Body of pancreas (tissue), 4 donors: ENCODE data around the gene ALDH1A1.

Experiments
- POLR2A ChIP-seq, 3 donors: fragments of 450-650 bp; IDR thresholded peaks; one replicate each; pipeline ENCODE4 v1.6.1; 2016; ENCODE audit warnings: antibody characterized with exemption in 3 of 3, mild to moderate bottlenecking in 2 of 3
- TF ChIP-seq, protein P1 (sequence below), 7 experiments: fragments of 450-650 bp in 4 of 7; fragments of 200-600 bp in 3 of 7; sonication (generic) in 3 of 7; IDR thresholded peaks; one replicate each; pipeline ENCODE4 v1.5.1; 2016 to 2019; ENCODE audit warnings: antibody characterized with exemption in 7 of 7

DNA sequence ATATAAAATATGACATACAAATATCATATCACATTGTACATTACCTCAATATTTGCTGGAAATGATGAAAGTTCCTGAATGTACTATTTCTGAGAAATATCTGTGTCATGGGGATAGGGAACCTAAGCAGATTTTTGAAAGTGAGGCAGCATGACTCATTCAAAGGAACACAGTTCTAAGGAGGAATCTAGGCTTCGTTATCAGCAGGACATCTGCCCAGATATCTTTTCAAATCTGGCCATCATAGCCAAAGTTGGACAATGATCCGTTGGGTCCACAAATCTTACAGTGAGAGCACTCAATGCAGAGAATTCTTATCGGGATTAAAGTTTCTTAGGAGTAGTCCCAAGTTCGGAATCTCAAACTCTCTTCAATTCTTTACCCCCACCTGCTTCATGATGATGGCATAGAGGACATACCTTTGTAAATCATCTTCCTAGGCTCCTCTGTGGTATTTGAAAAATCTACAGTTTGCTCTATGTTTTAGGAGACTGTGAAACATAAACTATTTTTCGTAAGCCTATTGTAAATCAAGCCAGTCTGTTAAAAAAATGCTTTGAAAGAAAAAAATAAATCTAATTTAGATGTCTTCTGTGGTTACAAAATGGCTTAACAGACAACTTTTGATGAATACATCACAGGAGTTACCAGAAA lies 29.4 kb upstream of the ALDH1A1 start:
- TF ChIP-seq, protein P1, sequence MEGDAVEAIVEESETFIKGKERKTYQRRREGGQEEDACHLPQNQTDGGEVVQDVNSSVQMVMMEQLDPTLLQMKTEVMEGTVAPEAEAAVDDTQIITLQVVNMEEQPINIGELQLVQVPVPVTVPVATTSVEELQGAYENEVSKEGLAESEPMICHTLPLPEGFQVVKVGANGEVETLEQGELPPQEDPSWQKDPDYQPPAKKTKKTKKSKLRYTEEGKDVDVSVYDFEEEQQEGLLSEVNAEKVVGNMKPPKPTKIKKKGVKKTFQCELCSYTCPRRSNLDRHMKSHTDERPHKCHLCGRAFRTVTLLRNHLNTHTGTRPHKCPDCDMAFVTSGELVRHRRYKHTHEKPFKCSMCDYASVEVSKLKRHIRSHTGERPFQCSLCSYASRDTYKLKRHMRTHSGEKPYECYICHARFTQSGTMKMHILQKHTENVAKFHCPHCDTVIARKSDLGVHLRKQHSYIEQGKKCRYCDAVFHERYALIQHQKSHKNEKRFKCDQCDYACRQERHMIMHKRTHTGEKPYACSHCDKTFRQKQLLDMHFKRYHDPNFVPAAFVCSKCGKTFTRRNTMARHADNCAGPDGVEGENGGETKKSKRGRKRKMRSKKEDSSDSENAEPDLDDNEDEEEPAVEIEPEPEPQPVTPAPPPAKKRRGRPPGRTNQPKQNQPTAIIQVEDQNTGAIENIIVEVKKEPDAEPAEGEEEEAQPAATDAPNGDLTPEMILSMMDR (IDR thresholded peaks at IDR 0.05), result no peak
- no peak for TF ChIP-seq POLR2A (IDR thresholded peaks at IDR 0.05)
